Spleen (tissue), 7 donors: ENCODE data around the gene HACD2.

Source experiments
- POLR2A ChIP-seq, 3 donors: fragments of 450-650 bp; IDR thresholded peaks; one replicate each; pipeline ENCODE4 v1.5.1; 2017; ENCODE audit warnings: antibody characterized with exemption in 3 of 3, mild to moderate bottlenecking in 1 of 3
- POLR2AphosphoS5 ChIP-seq, 3 donors: sonication (generic); formaldehyde crosslinking; IDR thresholded peaks; one replicate each; pipeline ENCODE4 v1.5.1; 2017; ENCODE audit warnings: antibody characterized with exemption in 3 of 3
- TF ChIP-seq, protein P1 (sequence below), 11 experiments: fragments of 200-600 bp in 7 of 11; fragments of 450-650 bp in 4 of 11; sonication (generic) in 4 of 11; IDR thresholded peaks in 8 of 11; conservative IDR thresholded peaks in 3 of 11; 1 replicate in 7 of 11; 2 replicates in 4 of 11; pipeline versions ENCODE4 v1.4.0 to v1.8.0; 2016 to 2021; ENCODE audit warnings: antibody characterized with exemption in 11 of 11, inconsistent platforms in 4 of 11, mild to moderate bottlenecking in 1 of 11
- donor health status: DM: no; HTN: no; CAD: no; lungs with moderate emphysema.
- donor health status: DM: no; HTN: no; CAD: no.
- donor health status: DM: no; HTN: no; CAD: no.

GRCh38 chr3:123552095-123552714 is 32.6 kb downstream of the HACD2 start:
- TF ChIP-seq POLR2A (IDR thresholded peaks at IDR 0.05) (no peak), POLR2AphosphoS5 (IDR thresholded peaks at IDR 0.05) (no peak)
- TF ChIP-seq, protein P1, sequence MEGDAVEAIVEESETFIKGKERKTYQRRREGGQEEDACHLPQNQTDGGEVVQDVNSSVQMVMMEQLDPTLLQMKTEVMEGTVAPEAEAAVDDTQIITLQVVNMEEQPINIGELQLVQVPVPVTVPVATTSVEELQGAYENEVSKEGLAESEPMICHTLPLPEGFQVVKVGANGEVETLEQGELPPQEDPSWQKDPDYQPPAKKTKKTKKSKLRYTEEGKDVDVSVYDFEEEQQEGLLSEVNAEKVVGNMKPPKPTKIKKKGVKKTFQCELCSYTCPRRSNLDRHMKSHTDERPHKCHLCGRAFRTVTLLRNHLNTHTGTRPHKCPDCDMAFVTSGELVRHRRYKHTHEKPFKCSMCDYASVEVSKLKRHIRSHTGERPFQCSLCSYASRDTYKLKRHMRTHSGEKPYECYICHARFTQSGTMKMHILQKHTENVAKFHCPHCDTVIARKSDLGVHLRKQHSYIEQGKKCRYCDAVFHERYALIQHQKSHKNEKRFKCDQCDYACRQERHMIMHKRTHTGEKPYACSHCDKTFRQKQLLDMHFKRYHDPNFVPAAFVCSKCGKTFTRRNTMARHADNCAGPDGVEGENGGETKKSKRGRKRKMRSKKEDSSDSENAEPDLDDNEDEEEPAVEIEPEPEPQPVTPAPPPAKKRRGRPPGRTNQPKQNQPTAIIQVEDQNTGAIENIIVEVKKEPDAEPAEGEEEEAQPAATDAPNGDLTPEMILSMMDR (IDR thresholded peaks at IDR 0.05 in 8 of 11, conservative IDR thresholded peaks at IDR 0.05 in 3 of 11), result peak in 8 of 11 experiments; percentile 8 to 52 (median 40)
